HepG2 (cell line): ENCODE results near the gene ZDHHC18. TPM values are rescaled to one million over a fixed set of nuclear protein-coding genes. Genes with fewer than 3 reads are reported as not detected.

Source experiments
- ATF7 ChIP-seq, 2 experiments: fragments of 450-650 bp in 1 of 2; sonication (generic) in 1 of 2; formaldehyde crosslinking in 1 of 2; IDR thresholded peaks; 2 replicates each; pipeline versions ENCODE4 v1.4.0 to v1.6.1; 2016 to 2020; ENCODE audit warnings: antibody characterized with exemption in 1 of 2, mild to moderate bottlenecking in 1 of 2, missing genetic modification reagents in 1 of 2
- CREM ChIP-seq, 2 experiments: sonication (generic) in 1 of 2; formaldehyde crosslinking in 1 of 2; IDR thresholded peaks; 2 replicates each; pipeline versions ENCODE4 v1.4.0 to v1.6.1; 2016 to 2020; ENCODE audit warnings: antibody characterized with exemption in 1 of 2, mild to moderate bottlenecking in 1 of 2, missing genetic modification reagents in 1 of 2
- DMAP1 ChIP-seq: IDR thresholded peaks from 2 replicates; pipeline ENCODE4 v1.6.1; 2016
- FOXM1 ChIP-seq: sonication (generic); formaldehyde crosslinking; IDR thresholded peaks from 2 replicates; pipeline ENCODE4 v1.5.0; 2020; ENCODE audit warnings: missing genetic modification reagents
- FUBP1 ChIP-seq: sonication (generic); formaldehyde crosslinking; IDR thresholded peaks from 2 replicates; pipeline ENCODE4 v1.5.1; 2020; ENCODE audit warnings: missing genetic modification reagents, mild to moderate bottlenecking, borderline replicate concordance
- HCFC1 ChIP-seq: fragments of 150-350 bp; IDR thresholded peaks from 2 replicates; pipeline ENCODE4 v1.6.1; 2014; ENCODE audit warnings: low read depth, low read length
- KLF15 ChIP-seq: sonication (generic); formaldehyde crosslinking; IDR thresholded peaks from 2 replicates; pipeline ENCODE4 v1.8.1; 2023; ENCODE audit warnings: borderline replicate concordance, mild to moderate bottlenecking, inconsistent platforms, missing genetic modification reagents, mixed read lengths
- MYC ChIP-seq: sonication (generic); formaldehyde crosslinking; IDR thresholded peaks from 2 replicates; pipeline ENCODE4 v1.9.0; 2021; ENCODE audit warnings: missing genetic modification reagents, borderline replicate concordance
- POGK ChIP-seq: sonication (generic); formaldehyde crosslinking; conservative IDR thresholded peaks from 2 replicates; pipeline ENCODE4 v1.8.0; 2022; ENCODE audit warnings: mild to moderate bottlenecking, moderate library complexity, missing genetic modification reagents
- POLR2A ChIP-seq, 2 experiments: IDR thresholded peaks; 2 replicates each; pipeline ENCODE4 v1.6.1; 2011; ENCODE audit warnings: low read depth in 2 of 2, low read length in 2 of 2, mild to moderate bottlenecking in 1 of 2, moderate library complexity in 1 of 2; ENCODE audit not compliant: insufficient read depth in 1 of 2
- RBAK ChIP-seq: sonication (generic); formaldehyde crosslinking; IDR thresholded peaks from 2 replicates; pipeline ENCODE4 v1.5.1; 2020; ENCODE audit warnings: mild to moderate bottlenecking, missing genetic modification reagents
- RFXANK ChIP-seq: IDR thresholded peaks from 2 replicates; pipeline ENCODE4 v1.6.1; 2016
- RXRA ChIP-seq: sonication (generic); formaldehyde crosslinking; IDR thresholded peaks from 2 replicates; pipeline ENCODE4 v1.5.1; 2020; ENCODE audit warnings: missing genetic modification reagents
- SIX1 ChIP-seq: sonication (generic); formaldehyde crosslinking; IDR thresholded peaks from 2 replicates; pipeline ENCODE4 v1.4.0; 2020; ENCODE audit warnings: missing genetic modification reagents, borderline replicate concordance
- SUZ12 ChIP-seq: fragments of 150-350 bp; IDR thresholded peaks from 2 replicates; pipeline ENCODE4 v1.6.1; 2014; ENCODE audit warnings: low read depth, low read length
- TEAD3 ChIP-seq: optimal IDR thresholded peaks from 2 replicates; pipeline ENCODE3; 2016; ENCODE audit warnings: borderline replicate concordance
- XBP1 ChIP-seq: sonication (generic); formaldehyde crosslinking; IDR thresholded peaks from 2 replicates; pipeline ENCODE4 v1.5.0; 2020; ENCODE audit warnings: missing genetic modification reagents
- ZKSCAN5 ChIP-seq: sonication (generic); formaldehyde crosslinking; IDR thresholded peaks from 2 replicates; pipeline ENCODE4 v1.5.1; 2020; ENCODE audit warnings: mild to moderate bottlenecking, missing genetic modification reagents
- ZNF142 ChIP-seq: sonication (generic); formaldehyde crosslinking; IDR thresholded peaks from 2 replicates; pipeline ENCODE4 v1.4.0; 2020; ENCODE audit warnings: missing genetic modification reagents
- ZNF274 ChIP-seq: sonication (generic); formaldehyde crosslinking; IDR thresholded peaks from 2 replicates; pipeline ENCODE4 v1.5.1; 2020; ENCODE audit warnings: mild to moderate bottlenecking, missing genetic modification reagents
- ZNF335 ChIP-seq: sonication (generic); formaldehyde crosslinking; IDR thresholded peaks from 2 replicates; pipeline ENCODE4 v1.4.0; 2020; ENCODE audit warnings: missing genetic modification reagents
- polyA plus RNA-seq, 8 experiments: library from polyadenylated mRNA; depleted of rRNA in 3 of 8; stranded (reverse) in 7 of 8; unstranded in 1 of 8; fragments of >200 nt; fragmentation: Illumina TruSeq in 4 of 8; extraction: Trizol in 4 of 8; gene quantifications; 2 replicates each; pipeline versions ENCODE4 v1.2.1 to v1.2.3, GENCODE V29; 2011 to 2016; ENCODE audit warnings: low read depth in 4 of 8, missing spikeins in 1 of 8, mixed read lengths in 1 of 8; ENCODE audit not compliant: insufficient read depth in 1 of 8
- total RNA-seq, 5 experiments: library from RNA; depleted of rRNA; stranded (reverse); fragments of >200 nt; fragmentation: Illumina TruSeq; extraction: Trizol; gene quantifications; 2 replicates each; pipeline ENCODE4 v1.2.3, GENCODE V29; 2016; ENCODE audit warnings: low read depth in 1 of 5

The ZDHHC18 gene
- total and polyA plus RNA-seq, 2 of the 13 experiments (the other 11 are each of a cell fraction or from before 2014, with no cell fraction given): 13.2 to 35.3 TPM

GRCh38 chr1:26788836-26789611, 37.5 kb upstream of the ZDHHC18 start (continued):
- TF ChIP-seq POGK (CRISPR knock-in tag) (no peak), SIX1 (no peak), RBAK (no peak), FOXM1 (CRISPR knock-in tag) (no peak), FUBP1 (CRISPR knock-in tag) (no peak), CREM (IDR thresholded peaks at IDR 0.05) (no peak), CREM (CRISPR knock-in tag; IDR thresholded peaks at IDR 0.05) (no peak), KLF15 (no peak), SUZ12 (no peak), ZNF142 (0 out of 2 replicates have a peak, but pooled peaks have one; percentile 48), HCFC1 (no peak), XBP1 (CRISPR knock-in tag) (no peak), ATF7 (IDR thresholded peaks at IDR 0.05) (no peak), ATF7 (CRISPR knock-in tag; IDR thresholded peaks at IDR 0.05) (no peak), ZKSCAN5 (CRISPR knock-in tag) (no peak), ZNF274 (CRISPR knock-in tag) (no peak), POLR2A (IDR thresholded peaks at IDR 0.05; ENCODE audit: insufficient read depth in 1 of 2, low read depth in 2 of 2, low read length in 2 of 2) (peak in 1 of 2 experiments; percentile 16; a peak in 1 of 4 replicates), RFXANK (CRISPR knock-in tag) (no peak), ZNF335 (0 out of 2 replicates have a peak, but pooled peaks have one; percentile 44), RXRA (CRISPR knock-in tag) (no peak), TEAD3 (CRISPR knock-in tag) (no peak), DMAP1 (CRISPR knock-in tag) (no peak; the same call in 1 of the 2 replicates), MYC (0 out of 2 replicates have a peak, but pooled peaks have one; percentile 29)
